HuH-7.5 (cell line): ENCODE data around the gene GPC3.

Experiments
- DNase-seq: peaks from one replicate; pipeline ENCODE4 v3.0.0; 2011; ENCODE audit warnings: low spot score

Gene GPC3

DNA sequence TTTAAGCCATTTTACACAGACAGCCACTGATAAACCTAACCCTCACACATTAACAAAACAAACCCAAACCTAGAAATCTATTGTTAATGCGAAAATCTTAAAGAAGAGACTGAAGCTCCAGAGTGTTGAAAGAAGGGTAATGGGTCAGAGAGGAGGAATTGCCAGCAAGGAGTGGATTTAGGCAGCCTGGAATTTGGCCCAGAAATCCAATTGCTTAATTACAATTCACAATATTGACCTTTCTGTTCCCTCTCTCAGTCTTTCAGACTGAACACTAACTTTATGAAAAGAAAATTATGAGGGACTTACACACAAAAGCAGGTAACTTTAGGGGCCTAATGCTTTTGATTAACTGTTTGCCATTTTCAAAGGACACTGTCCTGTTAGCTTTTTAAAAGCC lies 384.9 kb downstream of the GPC3 start:
- DNase-seq: no peak

DNA sequence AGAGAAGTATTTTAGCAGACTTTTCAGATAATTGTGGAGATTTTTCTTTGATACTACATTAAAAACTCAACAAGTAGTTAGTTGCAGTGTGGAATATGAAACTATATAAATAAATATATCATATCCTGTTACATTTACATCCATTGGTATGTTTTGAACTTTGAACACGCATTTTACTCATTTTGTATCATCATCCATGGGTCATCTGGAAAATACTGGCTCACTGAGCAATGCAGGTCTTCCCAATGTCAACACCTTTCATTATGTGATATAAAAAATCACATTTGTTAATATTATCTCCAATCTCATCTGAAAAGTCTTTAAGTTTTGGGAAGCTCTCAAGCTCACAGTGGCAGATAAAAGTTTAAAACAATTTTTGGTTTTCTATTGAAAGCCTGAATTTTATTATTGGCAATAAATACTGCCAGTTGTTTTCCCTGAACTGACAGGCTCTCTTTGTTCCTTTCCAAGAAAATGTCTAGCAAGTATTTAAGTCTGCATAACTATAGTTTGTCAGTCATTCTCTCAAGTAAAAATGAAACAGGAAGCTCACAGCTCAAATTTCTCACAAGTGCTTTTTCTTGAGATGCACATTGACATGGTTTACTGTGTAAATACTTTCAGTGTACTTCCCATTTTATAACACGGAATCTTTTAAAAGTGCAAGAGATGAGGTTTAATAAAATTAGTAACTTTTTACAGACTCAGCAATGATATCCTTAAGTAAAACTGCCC lies 386.6 kb downstream of the GPC3 start:
- DNase-seq: no peak

DNA sequence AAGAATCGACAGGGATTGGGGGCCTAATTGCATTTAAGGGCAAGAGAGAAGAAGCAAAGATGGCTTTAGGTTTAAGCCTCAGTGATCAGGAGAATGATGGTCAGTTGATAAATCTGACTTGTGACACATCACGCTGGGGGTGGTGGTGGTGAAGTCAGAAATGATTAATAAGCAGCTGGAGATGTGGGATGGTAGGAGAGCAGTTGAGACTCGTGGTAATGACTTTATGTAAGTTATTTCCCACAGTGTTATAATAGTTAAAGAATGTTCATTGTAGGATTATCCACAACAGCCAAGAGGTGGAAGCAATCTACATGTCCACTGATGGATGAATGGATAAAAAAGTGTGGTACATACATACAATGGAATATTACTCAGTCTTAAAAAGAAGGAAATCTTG lies 391.2 kb downstream of the GPC3 start:
- no peak for DNase-seq

DNA sequence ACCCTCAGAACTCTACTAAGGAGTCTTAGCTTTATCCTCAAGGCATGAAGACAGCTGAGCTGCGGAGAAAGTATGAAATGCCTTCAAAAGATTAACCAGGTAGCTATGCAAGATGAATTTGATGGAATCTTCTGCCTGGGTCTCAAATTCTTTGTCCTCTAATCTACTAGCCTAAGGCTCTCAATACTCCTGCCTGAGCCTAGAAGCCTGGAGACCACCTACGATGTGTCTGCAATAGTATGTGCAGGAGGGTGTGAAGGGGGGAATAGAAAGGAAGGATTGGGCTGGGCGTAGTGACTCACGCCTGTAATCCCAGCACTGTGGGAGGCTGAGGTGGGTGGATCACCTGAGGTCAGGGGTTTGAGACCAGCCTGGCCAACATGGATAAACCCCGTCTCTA lies 391.9 kb downstream of the GPC3 start:
- DNase-seq: no peak

DNA sequence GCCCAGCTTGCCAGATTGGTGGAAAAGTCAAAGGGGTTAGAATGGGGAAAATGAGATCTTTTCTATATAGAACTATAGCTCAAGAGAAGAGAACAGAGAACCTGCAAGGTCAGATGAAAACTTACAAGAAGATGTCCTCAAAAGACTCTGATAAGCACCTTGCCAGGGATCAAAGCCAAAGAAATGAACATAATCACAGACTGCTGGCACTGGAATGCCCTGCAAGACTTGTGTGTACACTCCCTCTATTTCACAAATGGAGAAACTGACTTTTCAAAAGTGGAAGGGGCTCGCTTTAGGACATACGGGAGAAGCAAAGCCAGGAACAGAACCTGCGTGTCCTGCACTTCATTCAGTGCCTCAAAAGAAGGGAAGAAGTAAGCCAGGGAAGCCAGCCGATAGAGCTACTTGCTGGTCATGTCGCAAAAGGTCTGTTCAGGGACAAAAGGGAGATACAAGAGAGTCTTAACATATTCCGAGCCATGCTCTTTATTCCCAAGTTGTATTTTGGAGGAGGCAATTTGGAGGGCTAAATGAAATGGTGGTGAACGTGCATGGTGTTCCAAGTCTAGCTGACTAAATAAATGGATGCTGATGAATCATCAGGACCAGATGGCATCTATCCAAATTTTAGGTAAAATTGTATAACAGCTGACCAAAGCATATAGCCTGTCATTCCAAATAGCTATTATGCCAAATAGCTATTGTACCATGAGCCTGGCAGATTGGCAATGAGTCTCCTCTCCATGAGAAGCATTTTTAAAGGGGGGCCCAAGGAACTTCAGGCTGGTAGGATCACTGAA lies 394.5 kb downstream of the GPC3 start:
- no peak for DNase-seq

DNA sequence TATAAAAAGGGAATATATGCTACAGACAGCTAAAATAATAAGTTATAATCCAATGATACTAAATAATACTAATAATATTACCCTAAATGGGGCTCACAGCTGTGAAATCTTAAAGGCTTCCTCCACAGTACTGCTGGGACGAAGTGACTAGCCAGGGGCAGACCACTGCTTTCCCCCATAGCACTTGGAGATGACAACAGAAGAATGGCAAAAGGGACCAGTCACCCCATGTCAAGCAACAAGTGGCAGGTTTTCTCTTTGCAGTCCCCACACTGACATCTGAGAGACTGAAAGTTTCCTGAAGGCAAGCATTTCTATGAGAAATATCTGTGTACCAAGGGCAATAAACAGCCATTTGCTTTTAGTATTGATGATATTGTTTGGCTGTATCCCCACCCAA lies 396.6 kb downstream of the GPC3 start:
- DNase-seq: no peak

DNA sequence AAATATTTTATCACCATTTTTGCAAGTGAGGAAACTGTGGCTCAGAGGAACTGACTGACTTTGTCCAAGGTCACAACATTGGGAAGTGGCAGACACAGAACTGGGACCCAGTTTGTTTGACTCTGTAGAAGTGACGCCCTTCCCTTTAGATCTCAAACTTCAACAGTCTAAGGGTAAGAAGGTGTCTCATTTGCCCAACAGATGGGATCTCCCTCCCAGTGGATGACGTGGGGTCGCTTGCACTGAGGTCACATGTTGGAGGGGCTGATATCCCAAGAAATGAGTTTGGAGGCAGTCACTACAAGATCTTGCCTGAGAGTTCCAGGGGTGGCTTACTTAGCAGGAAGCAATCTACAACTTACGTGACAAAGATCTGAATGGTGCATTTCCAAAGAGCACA lies 397.6 kb downstream of the GPC3 start:
- no peak for DNase-seq

DNA sequence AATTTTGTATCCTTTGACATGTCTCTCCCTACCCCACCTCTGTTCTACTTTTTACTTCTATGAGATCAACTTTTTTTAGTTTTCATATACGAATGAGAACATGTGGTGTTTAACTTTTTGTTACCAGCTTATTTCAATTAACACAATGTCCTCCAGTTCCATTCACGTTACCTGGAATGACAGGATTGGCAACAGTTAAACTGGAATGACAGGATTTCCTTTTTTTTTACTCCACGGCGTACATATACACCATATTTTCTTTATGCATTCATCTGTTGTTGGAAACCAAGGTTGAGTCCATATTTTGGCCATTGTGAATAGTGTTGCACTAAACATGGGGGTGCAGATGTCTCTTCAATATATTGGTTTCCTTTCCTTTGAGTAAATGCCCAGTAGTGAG lies 398.3 kb downstream of the GPC3 start:
- DNase-seq: no peak

DNA sequence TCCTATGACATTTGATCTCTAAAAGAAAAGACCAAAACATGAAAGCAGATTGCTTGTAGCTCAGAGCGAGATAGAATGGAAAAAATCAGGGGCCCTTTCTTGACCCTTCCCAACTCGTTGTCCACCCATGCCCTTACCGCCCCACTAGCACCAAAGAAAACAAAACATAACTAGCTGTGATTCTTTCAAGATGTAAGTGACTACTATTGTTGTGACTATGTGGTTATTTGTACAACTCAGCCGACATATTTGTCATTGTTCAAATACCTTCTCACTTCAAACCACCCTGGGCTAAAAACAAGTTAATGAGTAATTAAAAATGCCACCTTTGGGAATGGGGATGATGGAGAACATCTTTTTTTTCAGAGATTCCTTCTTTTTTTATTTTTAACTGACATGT lies 399.0 kb downstream of the GPC3 start:
- no peak for DNase-seq

DNA sequence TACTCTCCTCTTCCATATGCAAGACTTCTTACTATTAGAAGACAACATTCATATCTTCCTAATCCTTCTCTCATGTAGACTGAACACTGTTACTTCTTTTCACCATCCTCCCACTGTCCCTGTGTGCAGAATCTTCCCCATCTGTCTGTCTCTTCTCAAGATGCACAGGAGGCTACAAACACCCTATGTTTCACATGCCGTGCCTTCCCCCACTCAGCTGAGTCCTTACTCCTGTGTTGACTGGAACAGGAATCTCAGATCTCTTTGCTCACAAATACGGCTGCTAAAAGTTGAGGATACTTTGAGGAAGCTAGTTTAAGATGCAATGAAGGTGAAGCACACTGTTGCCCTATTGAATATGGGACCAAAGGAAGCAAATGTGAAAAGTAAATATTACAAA lies 401.6 kb downstream of the GPC3 start:
- DNase-seq: no peak

DNA sequence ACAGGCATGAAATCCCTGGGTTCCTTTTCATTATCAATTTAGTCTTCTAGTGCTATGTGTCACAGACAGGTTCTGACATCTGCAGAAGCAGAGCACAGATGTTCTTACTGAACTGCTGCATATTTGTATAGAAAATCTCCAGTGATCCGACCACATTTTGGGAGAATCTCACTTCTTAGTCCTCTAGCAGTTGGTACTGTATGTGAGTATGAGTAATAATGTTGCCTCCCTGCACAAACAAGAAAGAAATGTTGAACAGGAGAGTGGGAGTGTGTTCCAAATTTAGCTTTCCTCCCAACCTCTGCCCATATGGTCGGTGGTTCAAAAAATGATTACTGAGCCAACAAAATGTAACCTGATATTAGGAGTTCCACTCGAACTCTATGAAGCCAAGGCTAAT lies 404.8 kb downstream of the GPC3 start:
- DNase-seq: no peak

DNA sequence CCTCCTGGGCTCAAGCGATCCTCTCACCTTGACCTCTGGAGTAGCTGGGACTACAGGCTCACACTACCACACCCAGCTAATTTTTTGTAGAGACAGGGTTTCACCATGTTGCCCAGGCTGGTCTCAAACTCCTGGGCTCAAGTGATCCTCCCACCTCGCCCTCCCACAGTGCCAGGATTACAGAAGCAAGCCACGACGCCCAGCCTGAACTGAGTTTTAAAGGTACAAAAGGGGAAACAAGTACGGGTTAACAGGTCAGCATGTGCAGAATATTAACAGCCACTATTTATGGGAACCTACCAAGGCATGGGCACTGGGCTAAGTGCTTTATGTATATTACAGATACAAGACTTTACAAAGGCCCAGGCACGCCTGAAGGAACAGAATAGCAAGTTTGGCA lies 405.8 kb downstream of the GPC3 start:
- DNase-seq: no peak

DNA sequence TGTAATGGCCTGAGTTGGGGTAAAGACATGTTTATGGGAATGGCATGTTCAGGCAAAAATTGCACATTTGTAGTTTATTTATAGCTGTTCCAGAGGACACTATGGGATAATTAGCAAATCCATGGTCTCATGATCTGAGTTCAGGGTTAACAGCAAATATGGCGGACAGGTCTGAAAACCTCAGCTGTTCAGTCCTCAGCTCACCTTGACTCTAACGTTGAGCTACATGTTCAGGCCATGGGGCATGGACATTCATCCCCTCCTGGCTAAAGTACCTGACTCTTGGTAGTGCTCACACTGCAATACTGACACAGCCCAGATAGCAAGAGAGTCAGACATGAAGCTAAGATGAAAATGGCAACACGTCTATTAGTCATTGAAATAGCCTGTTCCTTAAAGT lies 408.5 kb downstream of the GPC3 start:
- no peak for DNase-seq

DNA sequence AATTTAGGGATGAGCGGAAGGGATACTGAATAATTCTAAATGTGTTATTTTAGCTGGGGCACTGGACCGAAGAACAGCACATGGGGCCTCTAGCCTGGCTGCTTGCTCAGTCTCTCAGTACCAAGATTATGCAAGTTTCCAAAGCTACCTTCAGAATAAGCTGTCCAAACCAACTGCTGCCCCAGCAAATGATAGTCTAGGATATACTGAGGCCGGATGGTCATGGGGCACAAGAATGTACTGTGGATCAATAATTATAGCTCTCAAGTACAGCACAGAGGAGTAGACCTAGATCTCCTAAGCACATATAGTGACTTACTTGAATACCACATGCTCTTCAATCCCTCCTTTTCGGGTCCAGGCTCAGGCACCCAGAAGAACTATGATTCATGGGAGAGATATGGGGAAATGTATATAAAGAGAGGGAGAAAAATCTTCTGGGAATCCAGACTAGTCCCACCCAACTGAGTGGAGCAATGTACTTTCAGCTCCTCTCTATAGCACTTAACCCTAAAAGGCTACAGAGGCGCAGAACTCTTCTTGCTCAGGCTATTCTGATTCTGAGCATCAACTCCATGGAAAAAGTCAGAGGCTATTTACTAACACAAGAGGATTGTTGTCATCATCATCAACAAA lies 409.8 kb downstream of the GPC3 start:
- DNase-seq: no peak

DNA sequence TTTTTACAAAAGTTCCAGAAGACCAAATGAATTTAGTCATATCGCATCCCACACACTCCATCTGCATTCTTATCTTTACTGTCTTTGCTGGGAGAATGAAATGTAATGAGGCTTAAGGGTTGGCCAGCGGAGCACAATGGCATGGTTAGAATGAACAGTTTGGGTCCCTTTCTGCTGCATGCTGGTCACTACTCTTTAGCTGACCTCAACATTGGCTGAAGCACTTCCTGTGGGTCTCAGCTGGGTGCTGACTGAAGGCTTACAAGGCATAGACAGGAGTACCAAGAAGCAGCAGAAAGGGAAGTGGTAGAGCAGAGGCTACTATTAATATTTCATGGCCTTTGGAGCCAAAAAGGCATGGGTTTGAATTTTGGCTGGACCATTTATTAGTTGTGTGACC lies 410.7 kb downstream of the GPC3 start:
- DNase-seq: no peak

DNA sequence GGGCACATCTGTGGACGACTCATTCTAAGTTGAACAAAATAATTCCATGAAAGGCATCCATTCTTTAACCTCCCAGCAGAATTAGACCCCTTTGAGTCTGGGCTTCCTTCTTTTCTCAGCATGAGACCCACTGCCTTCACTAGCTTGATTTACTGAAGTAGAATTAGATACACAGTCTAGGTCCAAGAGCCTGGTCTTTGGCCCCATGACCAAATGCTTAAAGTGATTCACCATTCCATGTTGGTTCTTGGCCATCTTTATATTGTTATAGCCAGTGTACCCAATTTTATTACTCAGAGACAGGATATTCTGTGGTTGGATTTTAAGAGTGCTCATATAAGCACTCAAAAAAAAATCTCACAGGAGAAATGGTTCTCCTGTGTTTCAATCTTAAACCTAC lies 414.8 kb downstream of the GPC3 start:
- no peak for DNase-seq

DNA sequence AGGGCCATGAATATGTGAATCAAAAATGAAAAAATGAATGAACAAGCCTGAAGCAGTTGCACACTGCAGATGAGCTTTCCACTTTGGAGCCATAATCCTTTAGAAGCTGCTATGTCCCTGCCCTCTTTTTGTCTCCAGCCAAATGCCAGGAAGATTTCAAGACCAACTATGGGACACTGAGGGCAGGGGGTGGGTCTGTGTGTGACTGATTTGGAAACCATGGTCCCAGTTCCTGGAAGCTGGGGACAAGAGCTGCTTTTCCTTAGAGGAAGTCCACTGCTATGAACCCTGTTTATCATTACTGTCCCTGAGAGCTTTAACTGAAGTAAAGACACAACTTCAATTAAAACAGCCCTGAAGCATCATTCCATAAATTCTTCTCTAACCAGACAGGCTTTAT lies 416.2 kb downstream of the GPC3 start:
- no peak for DNase-seq

DNA sequence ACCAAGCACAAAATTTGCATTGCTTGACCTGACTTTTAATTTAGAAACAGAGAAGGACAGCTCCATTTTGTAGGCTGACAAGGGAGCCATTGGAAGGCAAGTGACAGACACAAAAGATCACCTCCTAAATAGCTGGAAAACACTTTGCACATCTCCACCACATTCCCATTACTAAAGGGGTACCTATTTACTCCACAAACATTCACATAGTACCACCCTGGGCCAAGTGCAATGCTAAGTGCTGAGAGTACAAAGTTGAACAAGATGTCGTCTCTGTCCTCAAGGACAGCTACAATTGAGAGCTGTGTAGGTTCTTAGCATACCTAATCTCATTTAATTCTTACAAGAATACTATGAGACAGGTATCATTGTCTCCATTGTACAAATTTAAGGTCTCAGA lies 417.3 kb downstream of the GPC3 start:
- no peak for DNase-seq

DNA sequence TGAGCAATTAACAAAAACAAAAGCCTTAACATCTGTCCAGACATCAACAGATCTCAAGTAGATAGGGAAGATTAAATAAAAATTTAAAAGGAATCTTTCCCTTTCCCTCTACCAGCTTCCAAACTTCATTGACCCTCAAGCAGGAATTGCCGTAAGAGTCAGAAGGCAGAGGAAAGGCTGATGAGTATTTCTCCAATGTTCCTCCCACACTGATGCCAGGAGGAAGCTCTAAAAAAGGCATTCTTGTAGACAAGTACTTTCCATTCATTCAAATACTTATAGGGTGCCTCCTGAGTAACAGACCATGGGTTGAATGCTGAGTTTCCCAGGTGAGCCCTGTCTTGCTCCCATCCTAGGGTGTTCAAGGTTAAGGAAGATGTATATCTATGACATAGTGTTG lies 418.5 kb downstream of the GPC3 start:
- DNase-seq: no peak

DNA sequence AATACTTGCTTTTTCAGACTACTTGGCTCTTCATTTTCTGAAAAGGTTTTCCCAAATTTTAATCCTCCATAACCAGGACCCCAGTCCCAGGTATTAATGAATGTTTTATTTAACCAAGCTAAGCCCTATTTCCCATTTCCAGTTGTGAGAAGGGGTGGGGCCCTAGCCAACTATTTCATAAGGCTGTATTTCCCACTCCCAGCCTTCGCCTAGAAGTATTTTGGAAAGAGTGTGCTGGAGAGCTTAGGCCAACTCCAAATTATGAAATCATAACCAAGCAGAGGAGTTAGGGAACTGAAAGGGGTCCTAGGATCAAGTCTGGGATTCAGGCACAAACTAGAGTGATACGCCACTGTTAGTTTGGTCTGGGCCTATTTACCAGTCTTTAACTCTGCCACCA lies 421.7 kb downstream of the GPC3 start:
- no peak for DNase-seq

DNA sequence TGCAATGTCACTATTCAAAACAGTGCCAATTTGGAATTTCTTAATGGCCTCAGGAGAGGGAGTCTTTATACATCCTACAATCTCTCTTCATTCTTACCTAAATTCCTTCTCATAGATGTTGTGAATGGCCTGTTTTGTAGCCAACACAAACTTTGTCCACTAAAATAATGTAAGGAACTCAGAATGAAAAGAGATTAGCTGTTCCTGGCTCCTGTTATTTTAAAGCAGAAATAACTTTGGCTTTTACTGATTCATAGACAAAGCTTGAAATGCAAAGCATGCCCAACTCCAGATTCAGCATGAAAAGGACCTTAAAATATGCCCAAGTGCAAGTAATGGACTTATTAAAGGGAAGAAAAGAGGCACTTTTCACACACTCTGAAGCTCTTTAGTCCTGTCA lies 424.1 kb downstream of the GPC3 start:
- DNase-seq: no peak

DNA sequence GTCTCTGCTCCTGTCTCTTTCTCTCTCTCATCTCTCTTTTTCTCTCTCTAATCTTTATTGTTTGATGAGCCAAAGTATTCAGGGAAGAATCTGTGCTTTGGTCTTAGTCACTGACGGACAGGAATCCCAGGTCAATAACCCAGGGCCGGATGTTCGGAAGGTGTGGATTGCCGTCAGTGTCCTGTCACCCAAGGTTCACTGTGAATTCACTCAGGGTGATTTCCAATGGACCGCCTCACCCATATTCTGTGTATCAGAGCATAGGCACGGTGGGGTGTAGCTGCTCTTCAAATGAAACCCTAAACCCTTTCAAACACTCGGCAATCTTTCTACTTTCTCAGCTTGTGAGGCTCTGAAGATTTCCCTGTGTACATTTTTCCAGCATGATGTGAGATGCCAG lies 425.5 kb downstream of the GPC3 start:
- DNase-seq: no peak

DNA sequence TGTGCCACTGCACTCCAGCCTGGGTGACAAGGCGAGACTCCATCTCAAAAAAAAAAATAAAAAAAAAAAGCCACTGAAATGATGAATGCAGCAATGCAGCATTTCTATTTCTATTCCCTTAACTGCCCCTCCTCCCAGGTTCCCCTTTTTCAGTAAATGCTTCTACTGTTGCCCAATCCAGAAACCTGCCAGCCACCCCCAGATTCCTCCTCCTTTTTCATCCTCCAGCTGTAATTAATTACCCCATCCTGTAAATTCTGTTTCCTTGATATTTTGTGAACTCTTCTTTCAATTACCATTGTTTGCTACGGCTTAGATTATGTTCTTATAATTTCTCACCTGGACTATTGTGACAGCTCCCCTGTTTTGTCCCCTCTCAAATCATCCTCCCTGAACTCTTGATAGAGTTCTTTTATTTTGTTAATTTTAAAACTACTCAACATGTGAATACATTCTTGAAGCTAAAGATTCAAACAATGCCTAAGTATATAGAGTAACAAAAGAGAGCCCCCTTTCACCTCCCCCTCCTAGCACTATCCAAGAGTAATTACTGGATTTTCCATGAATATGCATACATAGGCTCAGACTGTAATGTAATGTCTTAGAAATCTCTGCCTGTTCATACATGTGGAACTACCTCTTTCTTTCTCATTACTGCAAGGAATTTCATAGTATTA lies 429.5 kb downstream of the GPC3 start:
- no peak for DNase-seq
